ENCODE measurements around the gene ZC3H7B.

Gene ZC3H7B

DNA sequence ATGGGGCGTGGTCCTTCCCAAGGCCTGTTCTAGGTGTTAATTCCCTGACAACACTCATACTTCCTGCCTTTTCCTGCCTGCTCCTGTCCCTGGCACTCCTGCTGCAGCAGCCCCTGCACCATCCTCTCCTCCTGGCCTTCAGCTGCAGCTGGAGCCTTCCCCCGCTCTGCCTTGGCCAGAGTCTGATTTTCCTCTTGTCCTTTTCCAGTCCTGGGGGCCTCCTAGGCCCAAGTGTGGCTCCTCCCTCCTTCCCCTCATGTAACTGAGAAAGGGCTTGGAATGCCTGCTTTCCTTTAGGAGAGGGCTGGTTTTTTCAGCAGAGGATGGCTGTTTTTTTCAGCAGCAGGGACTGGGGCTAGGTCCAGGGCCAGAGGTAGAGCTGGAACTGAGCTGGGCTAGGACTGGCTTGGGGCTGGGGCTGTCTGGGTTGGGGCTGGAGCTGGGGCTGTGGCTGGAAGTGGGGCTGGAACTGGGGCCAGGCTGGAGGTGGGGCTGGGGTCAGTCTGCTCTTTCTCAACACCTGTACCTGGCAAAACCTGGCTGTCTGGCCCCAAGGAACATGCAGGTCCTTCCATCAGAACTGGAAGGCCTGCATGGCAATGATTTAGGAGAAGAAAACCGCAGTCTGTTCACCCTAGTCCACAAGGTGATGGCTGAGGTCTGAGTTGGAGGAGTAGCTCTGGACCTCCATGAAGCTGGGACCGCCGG is 23.6 kb downstream of the ZC3H7B start:
- H3K36me3 ChIP-seq (ENCODE audit: control insufficient read depth, low read length) = peaks cover 36% of the 10 kb centered on the region
- H3F3A ChIP-seq (ENCODE audit: control insufficient read depth, insufficient read depth) = no peaks in the 10 kb centered on the region
- H4K20me1 ChIP-seq (ENCODE audit: control insufficient read depth, insufficient read depth, low read depth, low read length) = no peaks in the 10 kb centered on the region
- H3K27me3 ChIP-seq (ENCODE audit: control insufficient read depth, low read length) = no peaks in the 10 kb centered on the region
- no peaks in the 10 kb centered on the region for H3K9me2 ChIP-seq (replicated peaks; ENCODE audit: control insufficient read depth, low read length)
- H3K79me2 ChIP-seq (ENCODE audit: control insufficient read depth, low read length) = peaks cover 7% of the 10 kb centered on the region; the same call in 1 of the 2 replicates
- no peak overlapping the region for H3K27ac ChIP-seq (ENCODE audit: low read depth, low read length)
- no peak overlapping the region for H3K4me3 ChIP-seq (ENCODE audit: low read length)
- H3K4me1 ChIP-seq (ENCODE audit: control insufficient read depth, low read length) = no peaks in the 10 kb centered on the region
- TF ChIP-seq EZH2phosphoT487 (IDR thresholded peaks at IDR 0.05; ENCODE audit: borderline replicate concordance, low read length) = no peak
- TF ChIP-seq, protein P1, sequence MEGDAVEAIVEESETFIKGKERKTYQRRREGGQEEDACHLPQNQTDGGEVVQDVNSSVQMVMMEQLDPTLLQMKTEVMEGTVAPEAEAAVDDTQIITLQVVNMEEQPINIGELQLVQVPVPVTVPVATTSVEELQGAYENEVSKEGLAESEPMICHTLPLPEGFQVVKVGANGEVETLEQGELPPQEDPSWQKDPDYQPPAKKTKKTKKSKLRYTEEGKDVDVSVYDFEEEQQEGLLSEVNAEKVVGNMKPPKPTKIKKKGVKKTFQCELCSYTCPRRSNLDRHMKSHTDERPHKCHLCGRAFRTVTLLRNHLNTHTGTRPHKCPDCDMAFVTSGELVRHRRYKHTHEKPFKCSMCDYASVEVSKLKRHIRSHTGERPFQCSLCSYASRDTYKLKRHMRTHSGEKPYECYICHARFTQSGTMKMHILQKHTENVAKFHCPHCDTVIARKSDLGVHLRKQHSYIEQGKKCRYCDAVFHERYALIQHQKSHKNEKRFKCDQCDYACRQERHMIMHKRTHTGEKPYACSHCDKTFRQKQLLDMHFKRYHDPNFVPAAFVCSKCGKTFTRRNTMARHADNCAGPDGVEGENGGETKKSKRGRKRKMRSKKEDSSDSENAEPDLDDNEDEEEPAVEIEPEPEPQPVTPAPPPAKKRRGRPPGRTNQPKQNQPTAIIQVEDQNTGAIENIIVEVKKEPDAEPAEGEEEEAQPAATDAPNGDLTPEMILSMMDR (IDR thresholded peaks at IDR 0.05; ENCODE audit: low read depth, low read length, poor library complexity, severe bottlenecking) = no peak
- no peaks in the 10 kb centered on the region for H3K9me3 ChIP-seq (ENCODE audit: control insufficient read depth, insufficient read depth, low read length)
- H3K4me2 ChIP-seq (ENCODE audit: low read length) = no peak overlapping the region

DNA sequence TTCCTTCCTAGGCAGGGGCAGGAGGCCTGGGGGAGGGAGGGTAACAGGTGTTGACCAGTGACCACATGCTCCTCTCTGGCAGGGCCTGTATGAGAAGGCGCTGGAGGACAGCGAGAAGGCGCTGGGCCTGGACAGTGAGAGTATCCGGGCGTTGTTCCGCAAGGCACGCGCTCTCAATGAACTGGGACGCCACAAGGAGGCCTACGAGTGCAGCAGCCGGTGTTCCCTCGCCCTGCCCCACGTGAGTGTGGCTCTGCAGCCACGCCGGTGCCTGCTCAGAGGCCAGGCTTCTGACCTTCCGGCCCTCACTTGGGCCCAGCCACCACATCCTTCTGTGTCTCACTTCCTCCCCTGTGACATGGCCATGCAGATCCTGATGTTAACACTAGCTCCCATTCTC is 25.8 kb downstream of the ZC3H7B start:
- Histone ChIP-seq H4K20me1 (ENCODE audit: control insufficient read depth, insufficient read depth, low read depth, low read length) (no peaks in the 10 kb centered on the region), H3K9me2 (replicated peaks; ENCODE audit: control insufficient read depth, low read length) (no peaks in the 10 kb centered on the region), H3K4me1 (ENCODE audit: control insufficient read depth, low read length) (no peaks in the 10 kb centered on the region), H3K27ac (ENCODE audit: low read depth, low read length) (no peak overlapping the region), H3K79me2 (ENCODE audit: control insufficient read depth, low read length) (no peaks in the 10 kb centered on the region), H3F3A (ENCODE audit: control insufficient read depth, insufficient read depth) (no peaks in the 10 kb centered on the region), H3K27me3 (ENCODE audit: control insufficient read depth, low read length) (no peaks in the 10 kb centered on the region), H3K4me3 (ENCODE audit: low read length) (no peak overlapping the region), H3K4me2 (ENCODE audit: low read length) (no peak overlapping the region), H3K36me3 (ENCODE audit: control insufficient read depth, low read length) (peaks cover 44% of the 10 kb centered on the region), H3K9me3 (ENCODE audit: control insufficient read depth, insufficient read depth, low read length) (no peaks in the 10 kb centered on the region)
- TF ChIP-seq, protein P1 (IDR thresholded peaks at IDR 0.05; ENCODE audit: low read depth, low read length, poor library complexity, severe bottlenecking) = no peak
- TF ChIP-seq EZH2phosphoT487 (IDR thresholded peaks at IDR 0.05; ENCODE audit: borderline replicate concordance, low read length) = no peak

DNA sequence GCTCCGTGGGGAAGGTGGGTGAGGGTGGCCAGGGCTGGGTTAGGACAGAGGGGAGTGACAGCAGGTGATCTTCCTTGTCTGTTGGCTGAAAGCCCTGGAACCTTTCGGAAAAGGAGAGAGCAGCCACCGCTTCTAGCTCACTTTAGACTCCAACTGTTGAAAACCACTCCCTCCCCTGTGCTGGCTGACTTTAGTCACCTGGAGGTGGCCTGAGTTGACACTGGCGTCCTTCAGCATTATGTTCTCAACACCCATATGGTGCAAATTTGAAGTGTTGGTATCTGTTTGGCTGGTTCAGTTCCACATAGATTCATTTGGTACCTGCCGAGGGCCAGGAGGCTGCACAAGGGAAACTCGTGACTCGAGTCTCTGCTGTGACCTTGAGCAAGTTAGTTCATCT is 28.8 kb downstream of the ZC3H7B start:
- Histone ChIP-seq H3K9me2 (replicated peaks; ENCODE audit: control insufficient read depth, low read length) (no peaks in the 10 kb centered on the region), H3K4me1 (ENCODE audit: control insufficient read depth, low read length) (no peaks in the 10 kb centered on the region), H3F3A (ENCODE audit: control insufficient read depth, insufficient read depth) (no peaks in the 10 kb centered on the region), H3K27ac (ENCODE audit: low read depth, low read length) (no peak overlapping the region), H3K9me3 (ENCODE audit: control insufficient read depth, insufficient read depth, low read length) (no peaks in the 10 kb centered on the region), H3K36me3 (ENCODE audit: control insufficient read depth, low read length) (peaks cover 55% of the 10 kb centered on the region), H4K20me1 (ENCODE audit: control insufficient read depth, insufficient read depth, low read depth, low read length) (no peaks in the 10 kb centered on the region), H3K79me2 (ENCODE audit: control insufficient read depth, low read length) (no peaks in the 10 kb centered on the region), H3K27me3 (ENCODE audit: control insufficient read depth, low read length) (no peaks in the 10 kb centered on the region), H3K4me2 (ENCODE audit: low read length) (no peak overlapping the region), H3K4me3 (ENCODE audit: low read length) (no peak overlapping the region)
- TF ChIP-seq, protein P1 (IDR thresholded peaks at IDR 0.05; ENCODE audit: low read depth, low read length, poor library complexity, severe bottlenecking) = no peak
- TF ChIP-seq EZH2phosphoT487 (IDR thresholded peaks at IDR 0.05; ENCODE audit: borderline replicate concordance, low read length) = no peak

Data from DOHH2 (cell line).